ENCODE results near the gene C22orf23. TPM values are rescaled to one million over a fixed set of nuclear protein-coding genes. Genes with fewer than 3 reads are reported as not detected.

C22orf23 gene
- total and polyA plus RNA-seq, 7 donors = 0.15 to 0.36 TPM; not detected in 5

DNA sequence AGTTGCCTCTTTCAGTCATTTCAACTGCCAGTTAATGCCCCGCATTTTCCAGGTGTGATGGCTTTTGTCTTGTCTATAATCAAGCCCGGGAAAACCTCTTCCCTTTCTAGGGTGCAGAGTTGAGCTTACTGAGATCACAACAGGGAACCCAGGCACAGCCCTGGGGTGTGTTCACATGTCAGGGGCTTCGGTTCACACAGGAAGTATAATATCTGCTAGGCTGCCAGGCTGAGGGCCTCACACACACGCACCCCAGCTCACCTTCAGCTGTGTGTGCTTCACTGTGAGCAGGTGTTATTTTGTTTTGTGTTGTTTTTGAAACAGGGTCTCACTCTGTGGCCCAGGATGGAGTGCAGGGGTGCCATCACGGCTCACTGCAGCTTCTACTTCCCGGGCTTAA is 40.6 kb upstream of the C22orf23 start:
- Histone ChIP-seq H3K27me3 (no peaks in the 10 kb centered on the region), H3K36me3 (no peaks in the 10 kb centered on the region), H3K9me3 (no peaks in the 10 kb centered on the region), H3K4me1 (no peaks in the 10 kb centered on the region), H3K4me3 (no peak overlapping the region), H3K27ac (no peak overlapping the region)
- no peak for DNase-seq
- WGBS, 2 donors = 72 to 84% methylated on average over 6 of the region's 6 CpGs
- intact Hi-C loops (cut with DNase I) = no loop called here
- TF ChIP-seq, protein P1, sequence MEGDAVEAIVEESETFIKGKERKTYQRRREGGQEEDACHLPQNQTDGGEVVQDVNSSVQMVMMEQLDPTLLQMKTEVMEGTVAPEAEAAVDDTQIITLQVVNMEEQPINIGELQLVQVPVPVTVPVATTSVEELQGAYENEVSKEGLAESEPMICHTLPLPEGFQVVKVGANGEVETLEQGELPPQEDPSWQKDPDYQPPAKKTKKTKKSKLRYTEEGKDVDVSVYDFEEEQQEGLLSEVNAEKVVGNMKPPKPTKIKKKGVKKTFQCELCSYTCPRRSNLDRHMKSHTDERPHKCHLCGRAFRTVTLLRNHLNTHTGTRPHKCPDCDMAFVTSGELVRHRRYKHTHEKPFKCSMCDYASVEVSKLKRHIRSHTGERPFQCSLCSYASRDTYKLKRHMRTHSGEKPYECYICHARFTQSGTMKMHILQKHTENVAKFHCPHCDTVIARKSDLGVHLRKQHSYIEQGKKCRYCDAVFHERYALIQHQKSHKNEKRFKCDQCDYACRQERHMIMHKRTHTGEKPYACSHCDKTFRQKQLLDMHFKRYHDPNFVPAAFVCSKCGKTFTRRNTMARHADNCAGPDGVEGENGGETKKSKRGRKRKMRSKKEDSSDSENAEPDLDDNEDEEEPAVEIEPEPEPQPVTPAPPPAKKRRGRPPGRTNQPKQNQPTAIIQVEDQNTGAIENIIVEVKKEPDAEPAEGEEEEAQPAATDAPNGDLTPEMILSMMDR (IDR thresholded peaks at IDR 0.05) = no peak
- TF ChIP-seq EP300 (IDR thresholded peaks at IDR 0.05) (no peak), POLR2AphosphoS5 (IDR thresholded peaks at IDR 0.05) (no peak), POLR2A (IDR thresholded peaks at IDR 0.05) (no peak)

DNA sequence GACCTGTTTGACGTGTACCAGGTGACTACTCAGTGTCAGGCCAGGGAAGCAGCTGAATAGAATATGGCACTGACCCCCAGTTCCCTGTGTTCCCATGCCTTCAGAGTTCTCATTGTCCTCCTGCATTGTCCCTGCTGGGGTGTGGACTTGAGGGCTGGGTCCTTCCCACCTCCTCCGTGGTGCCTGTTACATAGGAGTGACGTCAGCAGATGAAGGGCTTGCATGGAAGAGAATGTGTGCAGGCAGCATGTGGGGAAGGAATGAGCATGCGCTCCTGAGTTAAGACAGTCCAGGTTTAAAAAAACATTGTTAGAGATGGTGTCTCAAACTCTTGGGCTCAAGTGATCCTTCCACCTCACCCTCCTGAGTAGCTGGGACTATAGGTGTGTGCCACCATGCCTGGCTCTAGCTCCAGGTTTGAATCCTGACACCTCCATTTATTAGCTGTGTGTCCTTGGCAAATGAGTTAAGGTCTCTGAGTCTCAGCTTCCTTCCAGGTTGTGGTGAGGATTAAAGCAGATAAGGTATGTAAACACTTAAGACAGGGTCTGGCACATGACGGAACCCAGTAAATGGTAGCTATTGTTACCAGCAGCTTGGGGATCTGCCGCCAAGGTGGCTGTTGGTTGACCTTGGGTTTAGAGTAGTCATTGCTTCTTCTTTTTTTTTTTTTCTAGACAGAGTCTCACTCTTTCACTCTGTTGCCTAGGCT is 38.5 kb upstream of the C22orf23 start:
- no peak overlapping the region for H3K27ac ChIP-seq
- intact Hi-C loops (cut with DNase I) = no loop called here
- no peaks in the 10 kb centered on the region for H3K27me3 ChIP-seq
- H3K9me3 ChIP-seq = no peaks in the 10 kb centered on the region
- no peak overlapping the region for H3K4me3 ChIP-seq
- DNase-seq = no peak
- TF ChIP-seq POLR2A (IDR thresholded peaks at IDR 0.05) (no peak), POLR2AphosphoS5 (IDR thresholded peaks at IDR 0.05) (no peak), EP300 (IDR thresholded peaks at IDR 0.05) (no peak)
- H3K4me1 ChIP-seq = no peaks in the 10 kb centered on the region
- no peaks in the 10 kb centered on the region for H3K36me3 ChIP-seq
- 77 to 83% methylated on average over 6 of the region's 6 CpGs for WGBS, 2 donors

DNA sequence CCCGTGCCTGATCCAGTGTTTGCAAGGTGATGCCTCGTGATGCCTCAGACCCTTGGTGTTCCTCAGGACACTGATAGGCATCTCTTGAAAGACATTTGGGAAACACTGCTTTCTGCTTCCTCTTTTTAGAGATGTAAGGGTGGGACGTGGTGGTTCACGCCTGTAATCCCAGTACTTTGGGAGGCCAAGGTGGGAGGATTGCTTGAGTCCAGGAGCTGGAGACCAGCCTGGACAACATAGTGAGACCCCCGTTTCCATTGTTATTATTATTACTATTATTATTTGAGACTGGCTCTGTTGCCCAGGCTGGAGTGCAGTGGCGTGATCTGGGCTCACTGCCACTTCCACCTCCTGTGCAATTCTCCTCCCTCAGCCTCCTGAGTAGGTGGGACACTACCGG is 37.5 kb upstream of the C22orf23 start:
- intact Hi-C loops (cut with DNase I) = no loop called here
- Histone ChIP-seq H3K27ac (no peak overlapping the region), H3K36me3 (no peaks in the 10 kb centered on the region), H3K9me3 (no peaks in the 10 kb centered on the region), H3K4me3 (no peak overlapping the region), H3K4me1 (no peaks in the 10 kb centered on the region), H3K27me3 (no peaks in the 10 kb centered on the region)
- 91 to 94% methylated on average over 7 of the region's 7 CpGs for WGBS, 2 donors
- TF ChIP-seq EP300 (IDR thresholded peaks at IDR 0.05) (no peak), POLR2A (IDR thresholded peaks at IDR 0.05) (no peak), POLR2AphosphoS5 (IDR thresholded peaks at IDR 0.05) (no peak)
- TF ChIP-seq, protein P1 (IDR thresholded peaks at IDR 0.05) = no peak
- no peak for DNase-seq

DNA sequence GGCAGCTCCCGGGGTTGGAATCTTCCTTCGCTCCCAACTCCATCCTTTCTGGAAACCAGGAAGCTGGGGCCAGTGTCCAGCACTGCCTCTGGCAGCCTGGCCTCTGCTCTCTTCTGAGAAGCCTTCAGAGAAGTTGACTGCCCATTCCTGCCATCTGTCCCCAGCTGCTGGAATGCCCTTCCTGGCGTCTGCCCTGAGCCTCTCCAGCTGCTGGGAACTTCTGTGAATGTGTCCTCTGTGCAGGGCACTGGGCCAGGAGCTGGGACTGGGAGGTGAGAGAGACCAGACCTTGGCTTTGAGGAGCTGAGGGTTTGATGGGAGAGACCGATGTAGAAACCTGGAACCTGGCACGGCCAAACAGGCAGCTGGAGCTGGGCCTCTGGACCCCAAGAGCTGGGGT is 36.9 kb upstream of the C22orf23 start:
- TF ChIP-seq POLR2A (IDR thresholded peaks at IDR 0.05) = no peak
- no peak for TF ChIP-seq POLR2AphosphoS5 (IDR thresholded peaks at IDR 0.05)
- TF ChIP-seq EP300 (IDR thresholded peaks at IDR 0.05) = no peak
- TF ChIP-seq, protein P1 (IDR thresholded peaks at IDR 0.05) = no peak
- WGBS, 2 donors = 75 to 79% methylated on average over 5 of the region's 5 CpGs
- no peak for DNase-seq
- intact Hi-C loops (cut with DNase I) = no loop called here
- Histone ChIP-seq H3K27me3 (no peaks in the 10 kb centered on the region), H3K9me3 (no peaks in the 10 kb centered on the region), H3K36me3 (no peaks in the 10 kb centered on the region), H3K4me3 (no peak overlapping the region), H3K27ac (no peak overlapping the region), H3K4me1 (no peaks in the 10 kb centered on the region)

DNA sequence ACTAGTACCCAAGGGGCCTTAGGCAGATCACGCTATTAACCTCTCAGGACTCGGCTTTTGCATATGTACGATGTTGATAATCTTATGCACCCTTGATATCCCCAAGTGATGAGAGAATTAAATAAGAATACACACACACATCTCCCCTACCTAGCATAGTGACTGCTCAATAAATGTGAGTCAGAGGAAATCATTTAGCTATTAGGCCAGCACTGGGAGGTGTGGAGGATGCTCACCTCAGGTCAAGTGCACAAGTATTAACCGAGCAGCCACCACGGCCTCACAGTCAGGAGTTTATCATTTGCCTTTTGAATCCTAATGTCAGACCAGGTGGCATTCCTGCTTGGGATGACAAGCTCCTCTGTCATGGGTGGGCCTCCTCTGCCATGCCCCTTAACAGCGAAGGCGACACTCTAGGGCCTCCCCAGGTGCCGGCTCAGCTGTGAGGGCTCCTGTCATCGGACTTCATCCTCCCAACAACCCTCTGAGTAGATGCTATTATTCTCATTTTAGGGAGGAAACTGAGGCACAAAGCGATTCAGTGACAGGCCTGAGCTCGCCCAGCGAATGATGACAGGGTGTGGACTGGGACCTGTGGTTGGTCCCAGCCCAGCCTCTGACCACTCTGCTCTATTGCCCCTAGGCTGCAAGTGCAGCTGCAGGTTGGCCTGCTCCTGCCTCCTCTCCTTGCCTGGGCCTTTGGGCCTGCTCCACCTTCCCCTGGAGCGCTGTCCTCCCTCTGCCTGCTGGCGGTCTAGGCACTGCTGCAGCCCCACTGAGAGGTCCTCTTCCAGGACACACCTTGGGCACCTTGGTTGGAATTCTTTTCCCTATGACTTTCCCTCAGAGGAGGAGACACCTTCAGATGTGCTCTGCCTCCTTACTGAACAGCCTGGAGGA is 36.0 kb upstream of the C22orf23 start:
- no peaks in the 10 kb centered on the region for H3K27me3 ChIP-seq
- no peaks in the 10 kb centered on the region for H3K4me1 ChIP-seq
- peak overlapping the region in 1 of 4 donors; percentile 11 for H3K27ac ChIP-seq
- TF ChIP-seq POLR2AphosphoS5 (IDR thresholded peaks at IDR 0.05) (no peak), POLR2A (IDR thresholded peaks at IDR 0.05) (no peak), EP300 (IDR thresholded peaks at IDR 0.05) (no peak)
- TF ChIP-seq, protein P1 (IDR thresholded peaks at IDR 0.05) = no peak
- 87 to 92% methylated on average over 14 of the region's 14 CpGs for WGBS, 2 donors
- no peak overlapping the region for H3K4me3 ChIP-seq
- no peaks in the 10 kb centered on the region for H3K9me3 ChIP-seq
- no peaks in the 10 kb centered on the region for H3K36me3 ChIP-seq
- no peak for DNase-seq
- intact Hi-C loops (cut with DNase I) = no loop called here
